Measurements from ENCODE around the gene GRIN2A. TPM values are rescaled to one million over a fixed set of nuclear protein-coding genes. Genes with fewer than 3 reads are reported as not detected.
A peak's percentile ranks its signal among the peaks of the same experiment; 100 is the strongest.

Gene GRIN2A
- polyA plus RNA-seq, 1 donor (not counting 4 experiments of a cell fraction or from before 2014, with no cell fraction given) = 0.01 TPM

GRCh38 chr16:10188236-10188635, 6.0 kb upstream of the GRIN2A start:
- no peaks in the 10 kb centered on the region for H3K4me1 ChIP-seq (ENCODE audit: control insufficient read depth, extremely low read depth, insufficient read depth, low read length)
- no peak overlapping the region for H3K4me2 ChIP-seq (ENCODE audit: control insufficient read depth, extremely low read depth, insufficient read depth, low read depth, low read length)
- no peak for DNase-seq (ENCODE audit: low read depth, low spot score)
- no peaks in the 10 kb centered on the region for H3K36me3 ChIP-seq (ENCODE audit: control insufficient read depth in 2 of 2, extremely low read depth in 1 of 2, insufficient read depth in 2 of 2, low read length in 2 of 2)
- H3K27me3 ChIP-seq (ENCODE audit: control insufficient read depth, extremely low read depth, insufficient read depth, low read length) = peaks cover 14% of the 10 kb centered on the region
- dilution Hi-C loops (cut with MboI; ENCODE audit: extremely low pct_ligation_motif_present, low sequenced_read_pairs) = no loop called here
- H3K79me2 ChIP-seq (ENCODE audit: control insufficient read depth, insufficient read depth, low read length) = no peaks in the 10 kb centered on the region
- FAIRE-seq = no peak
- no peak overlapping the region for H3K4me3 ChIP-seq (ENCODE audit: control insufficient read depth in 2 of 3, extremely low read depth in 1 of 3, insufficient read depth in 2 of 3, low read depth in 1 of 3, low read length in 3 of 3)
- no peak overlapping the region for H2AFZ ChIP-seq (ENCODE audit: control insufficient read depth, low read length)
- H3K9ac ChIP-seq (ENCODE audit: control insufficient read depth, extremely low read depth, insufficient read depth, low read length) = no peak overlapping the region
- no peaks in the 10 kb centered on the region for H4K20me1 ChIP-seq (ENCODE audit: control insufficient read depth, extremely low read depth, insufficient read depth, low read length)
- H3K9me1 ChIP-seq (ENCODE audit: control insufficient read depth, extremely low read depth, insufficient read depth, low read length) = no peaks in the 10 kb centered on the region
- TF ChIP-seq, protein P1, sequence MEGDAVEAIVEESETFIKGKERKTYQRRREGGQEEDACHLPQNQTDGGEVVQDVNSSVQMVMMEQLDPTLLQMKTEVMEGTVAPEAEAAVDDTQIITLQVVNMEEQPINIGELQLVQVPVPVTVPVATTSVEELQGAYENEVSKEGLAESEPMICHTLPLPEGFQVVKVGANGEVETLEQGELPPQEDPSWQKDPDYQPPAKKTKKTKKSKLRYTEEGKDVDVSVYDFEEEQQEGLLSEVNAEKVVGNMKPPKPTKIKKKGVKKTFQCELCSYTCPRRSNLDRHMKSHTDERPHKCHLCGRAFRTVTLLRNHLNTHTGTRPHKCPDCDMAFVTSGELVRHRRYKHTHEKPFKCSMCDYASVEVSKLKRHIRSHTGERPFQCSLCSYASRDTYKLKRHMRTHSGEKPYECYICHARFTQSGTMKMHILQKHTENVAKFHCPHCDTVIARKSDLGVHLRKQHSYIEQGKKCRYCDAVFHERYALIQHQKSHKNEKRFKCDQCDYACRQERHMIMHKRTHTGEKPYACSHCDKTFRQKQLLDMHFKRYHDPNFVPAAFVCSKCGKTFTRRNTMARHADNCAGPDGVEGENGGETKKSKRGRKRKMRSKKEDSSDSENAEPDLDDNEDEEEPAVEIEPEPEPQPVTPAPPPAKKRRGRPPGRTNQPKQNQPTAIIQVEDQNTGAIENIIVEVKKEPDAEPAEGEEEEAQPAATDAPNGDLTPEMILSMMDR (optimal IDR thresholded peaks at IDR 0.05 in 1 of 3, IDR thresholded peaks at IDR 0.05 in 1 of 3, conservative IDR thresholded peaks at IDR 0.05 in 1 of 3; ENCODE audit: extremely low read depth in 1 of 3, insufficient read depth in 2 of 3, low read length in 3 of 3) = no peak
- no peak for TF ChIP-seq EZH2 (IDR thresholded peaks at IDR 0.05; ENCODE audit: low read length)
- H3K27ac ChIP-seq (ENCODE audit: control insufficient read depth, insufficient read depth, low read length) = no peak overlapping the region
- H3K9me3 ChIP-seq (ENCODE audit: control insufficient read depth, low read depth, low read length) = no peaks in the 10 kb centered on the region

- Histone ChIP-seq H3K27ac (ENCODE audit: control insufficient read depth, insufficient read depth, low read length) (no peak overlapping the region), H3K4me3 (ENCODE audit: control insufficient read depth in 2 of 3, extremely low read depth in 1 of 3, insufficient read depth in 2 of 3, low read depth in 1 of 3, low read length in 3 of 3) (no peak overlapping the region), H3K9me1 (ENCODE audit: control insufficient read depth, extremely low read depth, insufficient read depth, low read length) (no peaks in the 10 kb centered on the region), H3K9me3 (ENCODE audit: control insufficient read depth, low read depth, low read length) (no peaks in the 10 kb centered on the region), H3K4me2 (ENCODE audit: control insufficient read depth, extremely low read depth, insufficient read depth, low read depth, low read length) (peak overlapping the region; percentile 59), H3K36me3 (ENCODE audit: control insufficient read depth in 2 of 2, extremely low read depth in 1 of 2, insufficient read depth in 2 of 2, low read length in 2 of 2) (no peaks in the 10 kb centered on the region), H2AFZ (ENCODE audit: control insufficient read depth, low read length) (peak overlapping the region; percentile 26), H3K79me2 (ENCODE audit: control insufficient read depth, insufficient read depth, low read length) (no peaks in the 10 kb centered on the region), H3K4me1 (ENCODE audit: control insufficient read depth, extremely low read depth, insufficient read depth, low read length) (peaks cover 10% of the 10 kb centered on the region), H4K20me1 (ENCODE audit: control insufficient read depth, extremely low read depth, insufficient read depth, low read length) (no peaks in the 10 kb centered on the region), H3K27me3 (ENCODE audit: control insufficient read depth, extremely low read depth, insufficient read depth, low read length) (peaks cover 47% of the 10 kb centered on the region), H3K9ac (ENCODE audit: control insufficient read depth, extremely low read depth, insufficient read depth, low read length) (no peak overlapping the region)
- dilution Hi-C loops (cut with MboI; ENCODE audit: extremely low pct_ligation_motif_present, low sequenced_read_pairs) = no loop called here
- DNase-seq (ENCODE audit: low read depth, low spot score) (peak; percentile 17), FAIRE-seq (no peak)
- TF ChIP-seq EZH2 (IDR thresholded peaks at IDR 0.05; ENCODE audit: low read length) = peak; percentile 67
- TF ChIP-seq, protein P1 (optimal IDR thresholded peaks at IDR 0.05 in 1 of 3, IDR thresholded peaks at IDR 0.05 in 1 of 3, conservative IDR thresholded peaks at IDR 0.05 in 1 of 3; ENCODE audit: extremely low read depth in 1 of 3, insufficient read depth in 2 of 3, low read length in 3 of 3) = peak; percentile 75 to 100 (median 96)
These were observed 749 bp downstream of the GRIN2A start for GRCh38 chr16:10181196-10182162.

All from keratinocyte (primary cell).